SK-N-SH treated with all-trans-retinoic acid at 6 μM for 48 hours (cell line): ENCODE data around the gene NHLRC2.

ENCODE experiments used
- ATAC-seq: fragments of 200-7000 bp; cut with Tn5 transposase; 3 replicates; pipeline ENCODE4 v1.9.1; 2020; ENCODE audit warnings: mild to moderate bottlenecking, moderate library complexity
- ARNTL ChIP-seq: fragments of 450-650 bp; formaldehyde crosslinking; IDR thresholded peaks from 2 replicates; pipeline ENCODE4 v1.5.0; 2020; ENCODE audit warnings: low read depth, mild to moderate bottlenecking, moderate library complexity, borderline replicate concordance
- BACH2 ChIP-seq: fragments of 250-450 bp; sonication (Bioruptor Pico); IDR thresholded peaks from 2 replicates; pipeline ENCODE4 v1.9.0; 2021; ENCODE audit warnings: mild to moderate bottlenecking, borderline replicate concordance
- CSDC2 ChIP-seq: fragments of 250-450 bp; sonication (Bioruptor Pico); IDR thresholded peaks from 2 replicates; pipeline ENCODE4 v1.5.0; 2020; ENCODE audit warnings: mild to moderate bottlenecking, moderate library complexity
- ESRRG ChIP-seq: fragments of 250-450 bp; sonication (Bioruptor Pico); IDR thresholded peaks from 2 replicates; pipeline ENCODE4 v1.6.1; 2021; ENCODE audit warnings: mild to moderate bottlenecking
- GLIS3 ChIP-seq: fragments of 250-450 bp; sonication (Bioruptor Pico); IDR thresholded peaks from 2 replicates; pipeline ENCODE4 v1.5.0; 2020; ENCODE audit warnings: mild to moderate bottlenecking, moderate library complexity
- OSR1 ChIP-seq: fragments of 250-450 bp; sonication (Bioruptor Pico); IDR thresholded peaks from 2 replicates; pipeline ENCODE4 v1.8.0; 2022; ENCODE audit warnings: moderate library complexity, mild to moderate bottlenecking, inconsistent platforms
- PPARA ChIP-seq: fragments of 250-450 bp; sonication (Bioruptor Pico); IDR thresholded peaks from 2 replicates; pipeline ENCODE4 v1.5.0; 2020; ENCODE audit warnings: mild to moderate bottlenecking, borderline replicate concordance
- SNAI2 ChIP-seq: fragments of 250-450 bp; sonication (Bioruptor Pico); IDR thresholded peaks from 2 replicates; pipeline ENCODE4 v1.5.0; 2020; ENCODE audit warnings: mild to moderate bottlenecking, moderate library complexity
- TOX ChIP-seq: fragments of 250-450 bp; sonication (Bioruptor Pico); IDR thresholded peaks from 2 replicates; pipeline ENCODE4 v1.8.0; 2021; ENCODE audit warnings: mild to moderate bottlenecking, moderate library complexity, borderline replicate concordance
- ZFP3 ChIP-seq: fragments of 250-450 bp; sonication (Bioruptor Pico); IDR thresholded peaks from 2 replicates; pipeline ENCODE4 v1.5.0; 2020; ENCODE audit warnings: mild to moderate bottlenecking, moderate library complexity
- ZNF70 ChIP-seq: fragments of 450-650 bp; formaldehyde crosslinking; IDR thresholded peaks from 2 replicates; pipeline ENCODE4 v1.5.0; 2020; ENCODE audit warnings: mild to moderate bottlenecking, moderate library complexity
- ZNF8 ChIP-seq: fragments of 450-650 bp; formaldehyde crosslinking; IDR thresholded peaks from 2 replicates; pipeline ENCODE4 v1.5.0; 2020; ENCODE audit warnings: mild to moderate bottlenecking, moderate library complexity
- TF ChIP-seq, protein P1 (sequence below): fragments of 250-450 bp; sonication (Bioruptor Pico); IDR thresholded peaks from 2 replicates; pipeline ENCODE4 v1.5.0; 2020; ENCODE audit warnings: mild to moderate bottlenecking, moderate library complexity
- TF ChIP-seq, protein P2 (sequence below): fragments of 250-450 bp; sonication (Bioruptor Pico); IDR thresholded peaks from 2 replicates; pipeline ENCODE4 v1.5.1; 2020; ENCODE audit warnings: low read depth, mild to moderate bottlenecking, moderate library complexity
- TF ChIP-seq, protein P3 (sequence below): fragments of 250-450 bp; sonication (Bioruptor Pico); IDR thresholded peaks from 2 replicates; pipeline ENCODE4 v1.5.1; 2021; ENCODE audit warnings: mild to moderate bottlenecking, moderate library complexity
- TF ChIP-seq, protein P4 (sequence below): fragments of 250-450 bp; sonication (Bioruptor Pico); IDR thresholded peaks from 2 replicates; pipeline ENCODE4 v1.8.0; 2020; ENCODE audit warnings: mild to moderate bottlenecking, moderate library complexity, borderline replicate concordance

Gene NHLRC2

DNA sequence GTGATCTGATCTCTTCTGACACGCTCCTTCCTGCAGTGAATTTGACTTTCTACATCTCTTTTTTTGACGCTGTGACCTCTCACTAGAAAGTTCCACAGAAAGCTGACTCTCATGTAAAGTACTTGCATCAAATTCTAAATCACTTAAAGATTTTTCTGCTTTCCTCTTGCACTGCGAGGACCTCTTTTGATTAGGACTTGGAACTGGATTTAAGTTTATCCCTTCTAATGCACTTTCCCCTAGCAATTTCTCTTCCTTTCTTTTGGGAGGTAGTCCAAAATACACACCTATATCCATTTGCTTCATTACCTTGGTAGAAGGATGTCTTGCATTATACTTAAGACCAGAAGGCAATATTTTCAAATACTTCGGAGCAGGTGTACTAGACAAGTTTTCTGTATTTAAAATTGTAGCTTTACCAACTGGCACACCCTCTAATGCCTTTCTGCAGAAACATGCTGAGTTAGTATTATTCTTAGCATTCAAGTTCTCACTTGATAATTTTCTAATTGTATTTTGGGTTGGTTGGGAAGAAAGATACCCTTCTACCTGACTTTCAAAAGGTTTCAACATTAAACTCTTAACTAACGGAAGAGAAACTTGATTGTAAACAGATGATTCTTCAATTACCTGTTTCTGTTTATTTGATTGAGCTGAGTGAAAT is 5.2 kb upstream of the NHLRC2 start (continued):
- TF ChIP-seq BACH2 (CRISPR knock-in tag) = no peak
- TF ChIP-seq, protein P1, sequence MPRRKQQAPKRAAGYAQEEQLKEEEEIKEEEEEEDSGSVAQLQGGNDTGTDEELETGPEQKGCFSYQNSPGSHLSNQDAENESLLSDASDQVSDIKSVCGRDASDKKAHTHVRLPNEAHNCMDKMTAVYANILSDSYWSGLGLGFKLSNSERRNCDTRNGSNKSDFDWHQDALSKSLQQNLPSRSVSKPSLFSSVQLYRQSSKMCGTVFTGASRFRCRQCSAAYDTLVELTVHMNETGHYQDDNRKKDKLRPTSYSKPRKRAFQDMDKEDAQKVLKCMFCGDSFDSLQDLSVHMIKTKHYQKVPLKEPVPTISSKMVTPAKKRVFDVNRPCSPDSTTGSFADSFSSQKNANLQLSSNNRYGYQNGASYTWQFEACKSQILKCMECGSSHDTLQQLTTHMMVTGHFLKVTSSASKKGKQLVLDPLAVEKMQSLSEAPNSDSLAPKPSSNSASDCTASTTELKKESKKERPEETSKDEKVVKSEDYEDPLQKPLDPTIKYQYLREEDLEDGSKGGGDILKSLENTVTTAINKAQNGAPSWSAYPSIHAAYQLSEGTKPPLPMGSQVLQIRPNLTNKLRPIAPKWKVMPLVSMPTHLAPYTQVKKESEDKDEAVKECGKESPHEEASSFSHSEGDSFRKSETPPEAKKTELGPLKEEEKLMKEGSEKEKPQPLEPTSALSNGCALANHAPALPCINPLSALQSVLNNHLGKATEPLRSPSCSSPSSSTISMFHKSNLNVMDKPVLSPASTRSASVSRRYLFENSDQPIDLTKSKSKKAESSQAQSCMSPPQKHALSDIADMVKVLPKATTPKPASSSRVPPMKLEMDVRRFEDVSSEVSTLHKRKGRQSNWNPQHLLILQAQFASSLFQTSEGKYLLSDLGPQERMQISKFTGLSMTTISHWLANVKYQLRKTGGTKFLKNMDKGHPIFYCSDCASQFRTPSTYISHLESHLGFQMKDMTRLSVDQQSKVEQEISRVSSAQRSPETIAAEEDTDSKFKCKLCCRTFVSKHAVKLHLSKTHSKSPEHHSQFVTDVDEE (CRISPR knock-in tag) = no peak
- TF ChIP-seq, protein P2, sequence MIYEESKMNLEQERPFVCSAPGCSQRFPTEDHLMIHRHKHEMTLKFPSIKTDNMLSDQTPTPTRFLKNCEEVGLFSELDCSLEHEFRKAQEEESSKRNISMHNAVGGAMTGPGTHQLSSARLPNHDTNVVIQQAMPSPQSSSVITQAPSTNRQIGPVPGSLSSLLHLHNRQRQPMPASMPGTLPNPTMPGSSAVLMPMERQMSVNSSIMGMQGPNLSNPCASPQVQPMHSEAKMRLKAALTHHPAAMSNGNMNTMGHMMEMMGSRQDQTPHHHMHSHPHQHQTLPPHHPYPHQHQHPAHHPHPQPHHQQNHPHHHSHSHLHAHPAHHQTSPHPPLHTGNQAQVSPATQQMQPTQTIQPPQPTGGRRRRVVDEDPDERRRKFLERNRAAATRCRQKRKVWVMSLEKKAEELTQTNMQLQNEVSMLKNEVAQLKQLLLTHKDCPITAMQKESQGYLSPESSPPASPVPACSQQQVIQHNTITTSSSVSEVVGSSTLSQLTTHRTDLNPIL (CRISPR knock-in tag) = no peak

DNA sequence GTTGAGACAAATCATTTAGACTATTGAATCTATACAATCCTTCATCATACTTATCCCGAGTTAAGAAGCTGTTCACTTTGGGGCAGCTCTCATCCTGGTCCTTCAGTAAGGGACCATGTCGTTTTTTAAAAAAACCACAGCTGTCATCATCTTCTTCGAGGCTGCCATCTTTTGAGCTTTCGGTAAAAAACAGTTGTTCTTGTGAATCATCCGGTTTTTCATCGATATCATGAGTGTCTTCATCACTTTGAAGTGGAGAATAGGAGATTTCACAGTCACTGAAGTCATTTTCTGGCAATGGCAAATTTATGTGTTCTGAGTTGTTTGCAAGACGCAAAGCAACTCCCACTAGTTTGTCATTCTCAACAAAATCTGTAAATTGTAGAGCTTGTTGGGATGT is 4.5 kb upstream of the NHLRC2 start:
- ATAC-seq = no peak
- TF ChIP-seq CSDC2 (CRISPR knock-in tag) = no peak
- no peak for TF ChIP-seq TOX (CRISPR knock-in tag)
- TF ChIP-seq ZFP3 (CRISPR knock-in tag) = no peak
- no peak for TF ChIP-seq PPARA (CRISPR knock-in tag)
- no peak for TF ChIP-seq ZNF8
- no peak for TF ChIP-seq OSR1 (CRISPR knock-in tag)

DNA sequence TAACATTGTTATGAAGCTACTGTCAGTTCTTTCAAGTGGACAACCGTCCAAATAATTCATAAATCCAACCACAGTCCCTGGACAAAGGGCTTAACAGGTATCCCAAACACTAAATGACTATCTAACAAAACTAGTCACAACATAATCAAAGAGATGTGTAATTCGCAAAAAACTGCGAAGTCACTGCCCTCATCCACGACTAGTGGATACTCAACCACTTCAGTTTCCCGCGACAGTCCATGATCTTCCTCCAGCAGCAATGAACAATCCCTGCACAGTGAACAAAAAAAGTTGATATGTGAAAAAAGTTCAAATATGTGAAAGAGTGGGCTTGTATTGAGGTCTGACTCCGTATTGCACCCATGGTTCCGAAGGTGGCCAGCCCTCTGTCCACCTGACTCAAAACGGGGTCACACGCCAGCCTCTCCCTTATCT is 866 bp upstream of the NHLRC2 start:
- ATAC-seq = peak; percentile 9
- TF ChIP-seq SNAI2 (CRISPR knock-in tag) = no peak
- no peak for TF ChIP-seq ESRRG (CRISPR knock-in tag)
- no peak for TF ChIP-seq CSDC2 (CRISPR knock-in tag)
- TF ChIP-seq, protein P3, sequence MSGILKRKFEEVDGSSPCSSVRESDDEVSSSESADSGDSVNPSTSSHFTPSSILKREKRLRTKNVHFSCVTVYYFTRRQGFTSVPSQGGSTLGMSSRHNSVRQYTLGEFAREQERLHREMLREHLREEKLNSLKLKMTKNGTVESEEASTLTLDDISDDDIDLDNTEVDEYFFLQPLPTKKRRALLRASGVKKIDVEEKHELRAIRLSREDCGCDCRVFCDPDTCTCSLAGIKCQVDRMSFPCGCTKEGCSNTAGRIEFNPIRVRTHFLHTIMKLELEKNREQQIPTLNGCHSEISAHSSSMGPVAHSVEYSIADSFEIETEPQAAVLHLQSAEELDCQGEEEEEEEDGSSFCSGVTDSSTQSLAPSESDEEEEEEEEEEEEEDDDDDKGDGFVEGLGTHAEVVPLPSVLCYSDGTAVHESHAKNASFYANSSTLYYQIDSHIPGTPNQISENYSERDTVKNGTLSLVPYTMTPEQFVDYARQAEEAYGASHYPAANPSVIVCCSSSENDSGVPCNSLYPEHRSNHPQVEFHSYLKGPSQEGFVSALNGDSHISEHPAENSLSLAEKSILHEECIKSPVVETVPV (CRISPR knock-in tag) = no peak
- no peak for TF ChIP-seq PPARA (CRISPR knock-in tag)
- TF ChIP-seq, protein P2 (CRISPR knock-in tag) = no peak
- TF ChIP-seq, protein P4, sequence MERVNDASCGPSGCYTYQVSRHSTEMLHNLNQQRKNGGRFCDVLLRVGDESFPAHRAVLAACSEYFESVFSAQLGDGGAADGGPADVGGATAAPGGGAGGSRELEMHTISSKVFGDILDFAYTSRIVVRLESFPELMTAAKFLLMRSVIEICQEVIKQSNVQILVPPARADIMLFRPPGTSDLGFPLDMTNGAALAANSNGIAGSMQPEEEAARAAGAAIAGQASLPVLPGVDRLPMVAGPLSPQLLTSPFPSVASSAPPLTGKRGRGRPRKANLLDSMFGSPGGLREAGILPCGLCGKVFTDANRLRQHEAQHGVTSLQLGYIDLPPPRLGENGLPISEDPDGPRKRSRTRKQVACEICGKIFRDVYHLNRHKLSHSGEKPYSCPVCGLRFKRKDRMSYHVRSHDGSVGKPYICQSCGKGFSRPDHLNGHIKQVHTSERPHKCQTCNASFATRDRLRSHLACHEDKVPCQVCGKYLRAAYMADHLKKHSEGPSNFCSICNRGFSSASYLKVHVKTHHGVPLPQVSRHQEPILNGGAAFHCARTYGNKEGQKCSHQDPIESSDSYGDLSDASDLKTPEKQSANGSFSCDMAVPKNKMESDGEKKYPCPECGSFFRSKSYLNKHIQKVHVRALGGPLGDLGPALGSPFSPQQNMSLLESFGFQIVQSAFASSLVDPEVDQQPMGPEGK (CRISPR knock-in tag) = no peak
- no peak for TF ChIP-seq ARNTL (CRISPR knock-in tag)
- TF ChIP-seq BACH2 (CRISPR knock-in tag) = no peak
- TF ChIP-seq GLIS3 (CRISPR knock-in tag) = no peak
- TF ChIP-seq, all 23 proteins: peak for 0

DNA sequence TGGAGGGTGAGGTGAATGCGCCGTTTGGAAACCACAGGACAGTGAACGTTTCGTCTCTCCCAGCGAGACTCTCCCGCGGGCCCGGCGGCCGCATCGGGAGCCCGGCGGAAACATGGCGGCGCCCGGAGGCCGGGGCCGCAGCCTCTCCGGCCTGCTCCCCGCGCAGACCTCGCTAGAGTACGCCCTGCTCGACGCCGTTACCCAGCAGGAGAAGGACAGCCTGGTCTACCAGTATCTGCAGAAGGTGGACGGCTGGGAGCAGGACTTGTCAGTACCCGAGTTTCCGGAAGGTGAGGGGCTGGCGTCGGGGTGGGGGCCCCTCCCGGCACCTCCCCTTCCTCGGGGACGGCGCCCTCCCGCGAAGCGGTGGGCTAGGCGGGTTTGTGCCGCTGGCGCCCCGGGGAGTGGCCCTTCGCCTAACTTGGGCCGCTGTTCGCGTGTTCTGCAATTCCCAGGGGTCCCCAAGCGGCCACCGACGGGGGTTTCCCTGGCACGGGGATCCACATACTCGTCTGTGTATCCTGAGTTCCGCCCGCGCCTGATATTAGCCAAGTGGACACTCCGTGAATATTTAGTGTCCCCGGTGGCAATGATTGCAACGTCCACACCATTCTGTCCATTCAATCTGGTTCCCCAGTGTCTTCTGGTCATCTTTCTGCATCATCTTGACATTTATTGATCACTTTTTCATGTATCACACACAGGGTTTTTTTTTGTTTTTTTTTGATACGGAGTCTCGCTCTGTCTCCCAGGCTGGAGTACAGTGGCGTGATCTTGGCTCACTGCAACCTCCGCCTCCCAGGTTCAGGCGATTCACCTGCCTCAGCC is 514 bp downstream of the NHLRC2 start:
- TF ChIP-seq, protein P2 (CRISPR knock-in tag) = no peak
- TF ChIP-seq, protein P1 (CRISPR knock-in tag) = 0 out of 2 replicates have a peak, but pooled peaks have one; percentile 19
- TF ChIP-seq, protein P4 (CRISPR knock-in tag) = peak; percentile 64; the same call in 1 of the 2 replicates
- TF ChIP-seq ESRRG (CRISPR knock-in tag) (0 out of 2 replicates have a peak, but pooled peaks have one; percentile 55), ZNF70 (CRISPR knock-in tag) (no peak)
- peak; percentile 85 for ATAC-seq
